Measurements from ENCODE around the gene SLC7A11. TPM values are rescaled to one million over a fixed set of nuclear protein-coding genes. Genes with fewer than 3 reads are reported as not detected.

Gene SLC7A11
- total RNA-seq, 1 donor from 2014 or later: 10.4 TPM

- Mint-ChIP-seq H3K27me3 (ENCODE audit: unreplicated experiment) (no peaks in the 10 kb centered on the region), H3K9me3 (ENCODE audit: unreplicated experiment) (no peaks in the 10 kb centered on the region), H3K36me3 (ENCODE audit: unreplicated experiment) (no peaks in the 10 kb centered on the region), H3K4me3 (ENCODE audit: unreplicated experiment) (no peak overlapping the region), H3K4me1 (ENCODE audit: low read depth, unreplicated experiment) (no peaks in the 10 kb centered on the region), H3K27ac (ENCODE audit: unreplicated experiment) (no peak overlapping the region)
- no peak for TF ChIP-seq CTCF (IDR thresholded peaks at IDR 0.05; ENCODE audit: partially characterized antibody, unreplicated experiment)
- no peak for DNase-seq
Observed at GRCh38 chr4:138263247-138263816, 21.2 kb upstream of the SLC7A11 start.

DNA sequence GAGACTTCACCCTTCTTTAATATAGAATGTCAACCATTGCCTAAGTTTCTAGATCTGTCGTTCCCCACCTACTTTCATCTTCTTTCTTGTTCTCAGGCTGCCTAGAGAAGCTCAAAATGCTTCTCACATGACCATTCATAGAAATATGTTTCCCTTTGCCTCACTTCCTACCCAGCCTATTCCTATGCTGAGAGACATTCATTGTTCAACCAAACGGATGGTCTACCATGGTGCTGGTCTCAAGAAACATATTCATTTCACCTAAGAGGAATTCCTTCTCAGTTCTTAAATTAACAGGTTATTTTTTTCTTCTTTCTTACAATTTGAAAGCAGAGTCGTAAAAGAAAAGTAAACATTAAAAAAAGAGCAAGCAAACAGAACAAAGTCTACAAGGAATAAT, 20.3 kb upstream of the SLC7A11 start:
- Mint-ChIP-seq H3K9me3 (ENCODE audit: unreplicated experiment) (no peaks in the 10 kb centered on the region), H3K36me3 (ENCODE audit: unreplicated experiment) (no peaks in the 10 kb centered on the region), H3K27me3 (ENCODE audit: unreplicated experiment) (no peaks in the 10 kb centered on the region), H3K27ac (ENCODE audit: unreplicated experiment) (no peak overlapping the region), H3K4me3 (ENCODE audit: unreplicated experiment) (no peak overlapping the region), H3K4me1 (ENCODE audit: low read depth, unreplicated experiment) (no peaks in the 10 kb centered on the region)
- DNase-seq: no peak
- TF ChIP-seq CTCF (IDR thresholded peaks at IDR 0.05; ENCODE audit: partially characterized antibody, unreplicated experiment): no peak

DNA sequence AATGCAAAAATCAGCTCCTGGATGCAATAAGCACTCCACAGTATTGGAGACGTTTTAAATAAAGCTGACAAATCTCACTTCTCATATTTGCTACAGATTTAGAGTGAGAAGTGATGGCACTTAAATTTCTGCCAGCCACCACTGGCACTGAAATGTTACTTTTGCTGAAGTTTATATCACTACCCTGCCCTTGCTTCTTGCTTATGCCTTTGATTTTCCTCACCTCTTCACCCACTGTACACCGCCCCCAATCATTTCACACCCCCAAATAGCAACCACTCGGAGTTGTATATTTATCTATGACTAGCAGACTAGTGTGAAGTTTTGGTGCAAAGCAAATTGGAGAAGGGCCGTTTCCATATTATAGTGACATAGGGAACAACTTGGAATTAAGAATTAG, 19.9 kb upstream of the SLC7A11 start:
- Mint-ChIP-seq H3K27ac (ENCODE audit: unreplicated experiment) (no peak overlapping the region), H3K36me3 (ENCODE audit: unreplicated experiment) (no peaks in the 10 kb centered on the region), H3K4me1 (ENCODE audit: low read depth, unreplicated experiment) (no peaks in the 10 kb centered on the region), H3K27me3 (ENCODE audit: unreplicated experiment) (no peaks in the 10 kb centered on the region), H3K9me3 (ENCODE audit: unreplicated experiment) (no peaks in the 10 kb centered on the region), H3K4me3 (ENCODE audit: unreplicated experiment) (no peak overlapping the region)
- TF ChIP-seq CTCF (IDR thresholded peaks at IDR 0.05; ENCODE audit: partially characterized antibody, unreplicated experiment): no peak
- DNase-seq: no peak

GRCh38 chr4:138259824-138260223, 17.7 kb upstream of the SLC7A11 start:
- no peak overlapping the region for H3K4me3 Mint-ChIP-seq (ENCODE audit: unreplicated experiment)
- no peaks in the 10 kb centered on the region for H3K27me3 Mint-ChIP-seq (ENCODE audit: unreplicated experiment)
- H3K4me1 Mint-ChIP-seq (ENCODE audit: low read depth, unreplicated experiment): no peaks in the 10 kb centered on the region
- no peak for DNase-seq
- no peaks in the 10 kb centered on the region for H3K9me3 Mint-ChIP-seq (ENCODE audit: unreplicated experiment)
- no peak overlapping the region for H3K27ac Mint-ChIP-seq (ENCODE audit: unreplicated experiment)
- H3K36me3 Mint-ChIP-seq (ENCODE audit: unreplicated experiment): no peaks in the 10 kb centered on the region
- no peak for TF ChIP-seq CTCF (IDR thresholded peaks at IDR 0.05; ENCODE audit: partially characterized antibody, unreplicated experiment)

DNA sequence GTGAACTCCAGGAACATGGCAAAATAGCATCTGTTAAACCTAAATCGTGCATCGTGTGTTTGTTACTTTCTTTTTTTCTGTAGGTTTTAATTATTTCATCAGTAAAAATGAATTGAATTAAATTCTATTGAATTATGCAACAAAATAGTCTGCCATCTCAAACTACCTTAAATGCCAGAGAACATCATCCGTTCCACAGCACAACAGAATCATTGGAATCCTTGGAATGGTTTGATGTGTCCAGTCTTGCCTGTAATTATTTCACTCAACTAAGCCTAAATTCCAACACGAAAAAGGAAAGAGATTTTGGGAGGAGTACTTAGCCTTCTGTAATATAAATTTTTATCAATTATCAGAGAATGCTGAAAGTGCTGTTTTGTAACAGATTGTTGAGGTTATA, 17.1 kb upstream of the SLC7A11 start:
- no peak for DNase-seq

More for the DNA sequence above, 17.1 kb upstream of the SLC7A11 start:
- Mint-ChIP-seq H3K27me3 (ENCODE audit: unreplicated experiment) (no peaks in the 10 kb centered on the region), H3K4me1 (ENCODE audit: low read depth, unreplicated experiment) (no peaks in the 10 kb centered on the region), H3K27ac (ENCODE audit: unreplicated experiment) (no peak overlapping the region), H3K4me3 (ENCODE audit: unreplicated experiment) (no peak overlapping the region), H3K9me3 (ENCODE audit: unreplicated experiment) (no peaks in the 10 kb centered on the region), H3K36me3 (ENCODE audit: unreplicated experiment) (no peaks in the 10 kb centered on the region)
- TF ChIP-seq CTCF (IDR thresholded peaks at IDR 0.05; ENCODE audit: partially characterized antibody, unreplicated experiment): no peak
